Left colon (tissue), 2 donors: Measurements from ENCODE around the gene CACNA2D1. TPM values are rescaled to one million over a fixed set of nuclear protein-coding genes. Genes with fewer than 3 reads are reported as not detected.

Experiments used
- ATAC-seq: fragments of 200-7000 bp; cut with Tn5 transposase; one replicate; pipeline ENCODE4 v1.9.1; 2020; ENCODE audit warnings: mild to moderate bottlenecking, moderate library complexity
- DNase-seq, 2 donors: peaks; one replicate each; pipeline ENCODE4 v3.0.0-alpha.2; 2020
- intact Hi-C, 2 donors: fragments of 100-400 bp; cut with DNase I in 1 of 2; cut with micrococcal nuclease in 1 of 2; formaldehyde crosslinking; loops; one replicate each; pipeline versions ENCODE4 v1.11.2 to v1.14.0; 2022; cut with DNase I, micrococcal nuclease
- long read RNA-seq: library from polyadenylated mRNA; unstranded; transcript quantifications from one replicate; pipeline ENCODE4 v2.0.0, GENCODE V29; 2021
- total RNA-seq, 2 donors: library from RNA; stranded (reverse); fragmentation: NEBNext Ultra II Directional; extraction: Animal tissue kit (Norgen Biotek cat#: 25700); gene quantifications; one replicate each; pipeline ENCODE4 v1.2.1, GENCODE V29; 2021
- donor health status: DM: no; HTN: no; CAD: no.
- donor health status: DM: yes; HTN: yes; CAD: no.

Gene CACNA2D1
- 10 to 100 TPM in 1 of 2 donors, 1 to 10 TPM in 1; 2.5 to 10.9 TPM for total RNA-seq
- long read RNA-seq, partial matches to known transcripts: 0 of 1 reads
- long read RNA-seq, other reads (novel, unspliced or antisense): 1 of 1 reads

GRCh38 chr7:82443547-82444219, at the start of gene CACNA2D1:
Gene CACNA2D1 (minus strand): TSS chr7:82443777.
- intact Hi-C loops: no loop called here
- ATAC-seq: peak; percentile 70
- peak; percentile 50 to 68 for DNase-seq

DNA sequence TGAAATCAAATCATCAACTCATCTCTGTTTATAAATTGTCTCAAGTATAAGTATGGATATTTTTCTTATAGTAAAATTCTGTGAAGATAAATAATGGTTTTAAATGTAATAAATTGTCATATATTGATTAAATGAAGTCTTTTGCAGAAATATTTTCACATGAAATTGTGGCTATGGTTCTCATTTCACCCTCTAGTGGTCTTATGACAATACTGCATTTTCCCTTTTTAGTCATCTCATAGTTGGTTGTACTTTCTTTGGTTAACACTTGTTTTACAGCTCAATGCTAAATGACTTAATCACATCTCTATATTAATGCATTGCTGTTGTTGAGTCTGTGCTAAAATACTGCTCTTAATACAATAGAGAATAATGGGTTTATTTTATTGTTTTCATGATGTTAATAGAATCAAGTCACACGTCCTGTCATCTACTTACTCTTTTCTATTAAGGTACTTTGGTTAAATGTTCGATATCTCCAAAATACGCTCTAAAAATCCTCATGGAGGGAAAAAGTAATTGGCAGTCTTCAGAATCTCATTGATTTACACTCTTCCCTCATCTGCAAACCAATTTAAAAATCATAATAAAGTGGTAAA, 38.0 kb upstream of the CACNA2D1 start:
- no peak for DNase-seq
- ATAC-seq: no peak
- intact Hi-C loops: no loop called here

- intact Hi-C loops: no loop called here
- ATAC-seq: no peak
These were observed 34.3 kb upstream of the CACNA2D1 start for GRCh38 chr7:82477733-82478515.

GRCh38 chr7:82472966-82473365, 29.4 kb upstream of the CACNA2D1 start:
- ATAC-seq (no peak), DNase-seq (no peak)
- intact Hi-C loops: no loop called here

More at GRCh38 chr7:82477733-82478515, 34.3 kb upstream of the CACNA2D1 start:
- no peak for DNase-seq

- no peak for ATAC-seq
- intact Hi-C loops: no loop called here
- no peak for DNase-seq
These were observed 27.9 kb upstream of the CACNA2D1 start for GRCh38 chr7:82471351-82472020.

- DNase-seq (no peak), ATAC-seq (no peak)
- intact Hi-C loops: no loop called here
These were observed 25.6 kb upstream of the CACNA2D1 start for GRCh38 chr7:82469207-82469606.

DNA sequence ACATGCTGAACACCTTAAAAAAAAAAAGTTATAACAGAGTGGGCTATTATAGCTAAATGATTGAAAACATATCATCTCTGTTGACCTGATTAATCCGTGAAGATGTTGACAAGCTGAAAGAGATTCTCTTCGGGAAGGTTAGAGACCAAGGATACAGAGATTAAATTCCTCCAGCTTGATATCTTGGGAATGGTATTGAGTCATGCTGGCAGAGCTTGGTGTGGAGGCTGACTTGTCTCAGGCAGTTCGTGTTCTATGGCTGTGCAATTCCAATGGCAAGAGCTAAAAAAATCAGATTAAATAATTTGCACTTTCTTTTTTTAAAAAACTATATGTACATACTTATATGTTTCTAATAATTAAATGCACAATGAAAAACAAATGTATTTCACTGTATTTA, 24.9 kb upstream of the CACNA2D1 start:
- DNase-seq (no peak), ATAC-seq (no peak)
- intact Hi-C loops: no loop called here

DNA sequence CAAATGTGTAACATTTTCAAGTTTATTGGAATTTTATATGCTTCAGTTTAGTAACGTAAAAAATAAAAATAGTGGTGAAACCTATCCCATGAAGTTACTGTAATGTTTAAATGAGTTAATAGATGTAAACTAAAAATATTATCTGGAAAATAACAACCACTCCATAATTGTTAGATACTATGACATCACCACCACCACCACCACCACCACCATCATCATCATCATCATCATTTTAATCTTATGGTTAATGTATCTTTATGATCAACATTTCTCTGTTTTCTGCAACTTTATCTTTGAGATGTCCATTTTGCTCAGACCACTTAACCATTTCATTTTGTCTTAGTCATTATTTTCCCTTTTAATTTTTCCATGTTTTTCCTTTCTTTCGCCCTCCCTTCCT, 23.4 kb upstream of the CACNA2D1 start:
- intact Hi-C loops: no loop called here
- no peak for DNase-seq
- ATAC-seq: no peak

GRCh38 chr7:82464372-82464771, 20.8 kb upstream of the CACNA2D1 start:
- ATAC-seq (no peak), DNase-seq (no peak)
- intact Hi-C loops: no loop called here

DNA sequence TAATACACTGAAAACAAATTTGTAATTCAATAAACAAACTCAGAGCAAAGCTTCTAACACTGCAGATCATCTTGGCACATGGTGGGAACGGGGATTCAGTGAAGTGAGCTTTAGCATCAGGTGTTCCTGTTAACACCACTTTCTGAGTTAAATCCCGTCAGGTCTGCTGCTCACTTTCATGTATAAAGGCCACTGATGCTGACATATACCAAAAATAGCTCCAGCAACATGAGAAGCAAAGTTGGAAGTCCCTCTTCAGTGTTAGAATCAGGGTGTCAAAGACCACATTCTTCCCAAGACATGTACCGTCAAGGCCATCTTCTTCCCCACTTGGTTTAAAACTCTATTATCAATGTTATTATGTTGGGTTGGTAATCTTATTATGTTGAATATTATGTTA, 11.7 kb upstream of the CACNA2D1 start:
- ATAC-seq (no peak), DNase-seq (no peak)
- intact Hi-C loops: no loop called here

- intact Hi-C loops: no loop called here
- DNase-seq: no peak
- ATAC-seq: no peak
These were observed 7.2 kb upstream of the CACNA2D1 start for GRCh38 chr7:82450759-82451158.

DNA sequence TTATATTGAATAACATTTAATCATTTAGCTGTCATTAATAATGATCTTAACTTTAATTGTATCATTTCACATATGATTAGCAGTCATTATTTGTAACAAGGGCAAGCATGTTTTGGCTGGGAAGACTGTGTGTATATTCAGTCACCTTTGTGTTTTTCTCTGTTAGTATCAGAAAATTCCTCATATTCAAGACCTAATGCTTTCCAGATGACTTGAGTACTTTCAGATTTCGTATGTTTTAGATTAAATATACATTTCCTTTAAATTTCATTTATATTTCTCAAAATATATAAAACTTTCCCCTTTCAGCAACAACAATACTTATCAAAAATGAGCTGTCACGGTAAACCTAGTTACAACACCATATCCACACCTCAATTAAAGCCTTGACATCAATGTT, 6.3 kb upstream of the CACNA2D1 start:
- ATAC-seq: no peak
- intact Hi-C loops: no loop called here
- DNase-seq: no peak

DNA sequence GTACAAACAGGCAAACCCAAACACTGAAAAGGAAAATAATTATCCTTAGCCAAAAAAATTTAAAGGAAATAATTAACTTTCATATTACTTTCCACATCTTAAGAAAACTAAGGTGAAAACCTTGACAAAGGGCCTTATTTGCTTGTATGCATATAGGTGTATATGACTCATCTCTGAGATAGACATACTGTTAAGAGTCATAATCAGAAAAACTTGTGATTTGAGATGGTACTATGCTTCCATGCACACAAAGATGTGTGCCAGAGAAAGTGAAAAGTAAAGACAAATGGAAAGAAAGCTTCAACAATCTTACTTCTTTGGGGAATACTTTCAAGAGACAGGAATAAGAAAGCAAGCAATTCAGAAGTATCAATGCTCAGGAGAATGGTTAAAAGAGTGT, 3.3 kb upstream of the CACNA2D1 start:
- intact Hi-C loops: no loop called here
- ATAC-seq (no peak), DNase-seq (no peak)

DNA sequence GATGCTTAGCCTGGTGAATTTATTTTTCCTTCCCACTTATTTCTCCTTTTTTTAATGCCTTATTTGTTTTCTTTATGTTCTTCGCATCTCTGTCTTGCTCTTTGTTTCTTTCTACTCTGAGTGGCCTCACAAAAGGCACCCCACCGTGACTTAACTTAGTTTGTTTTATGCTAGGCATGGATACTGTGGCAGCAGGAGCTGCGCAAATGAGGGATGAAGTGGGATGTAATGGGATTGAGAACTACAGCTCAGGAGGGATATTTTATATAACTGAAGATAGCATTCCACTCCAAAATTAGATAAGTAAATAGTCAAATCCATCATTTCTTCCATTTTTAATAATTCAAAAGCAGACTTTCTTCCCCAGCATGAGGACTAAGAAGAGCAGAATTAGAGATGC, 1.7 kb upstream of the CACNA2D1 start:
- intact Hi-C loops: no loop called here
- DNase-seq (no peak), ATAC-seq (no peak)

DNA sequence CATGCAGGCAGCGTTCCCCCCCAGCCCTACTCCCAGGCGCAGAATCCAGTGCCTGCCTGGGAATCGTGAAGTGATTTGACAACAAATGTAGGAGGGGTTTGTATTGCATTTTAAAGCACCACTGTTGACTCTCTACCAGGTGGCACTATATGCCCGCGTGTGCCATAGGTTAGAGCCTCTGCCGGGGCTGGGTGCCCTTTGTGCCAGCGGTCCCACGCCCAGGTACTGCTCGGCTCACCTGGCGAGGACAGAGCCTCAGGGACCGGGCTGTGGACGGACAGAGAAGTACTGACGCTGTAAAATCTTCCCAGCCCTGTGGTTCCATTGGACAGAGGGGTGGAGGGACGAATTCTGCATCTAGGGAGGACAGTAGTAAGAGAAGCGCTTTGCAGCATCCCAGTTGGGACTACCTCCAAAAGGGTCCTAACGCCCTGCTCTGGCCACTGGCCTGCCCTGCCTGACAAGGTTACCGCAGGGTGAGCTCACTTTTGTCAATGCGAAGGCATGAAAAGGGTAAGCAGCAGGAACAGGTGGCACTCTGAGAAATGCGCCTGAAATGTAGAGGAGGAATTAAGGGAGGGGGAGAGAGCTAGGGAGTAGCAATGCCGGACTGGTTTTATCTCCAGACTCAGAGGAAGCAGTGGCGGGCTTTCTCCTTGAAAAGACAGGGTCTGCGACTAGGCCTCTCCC, 788 bp upstream of the CACNA2D1 start:
- DNase-seq (peak in 1 of 2 donors; percentile 21), ATAC-seq (peak; percentile 87)
- intact Hi-C loops: no loop called here

GRCh38 chr7:82443036-82443546, 486 bp downstream of the CACNA2D1 start:
- intact Hi-C loops: no loop called here
- DNase-seq (peak in 1 of 2 donors; percentile 22), ATAC-seq (peak; percentile 26)

GRCh38 chr7:82442492-82443035, 1.0 kb downstream of the CACNA2D1 start:
- intact Hi-C loops: no loop called here
- DNase-seq: peak in 1 of 2 donors; percentile 3
- no peak for ATAC-seq
